NCI-H1694 treated with DMSO at 0.1 percent for 48 hours (cell line): ENCODE results near the gene FREM2.

Source experiments
- DNase-seq: peaks from one replicate; lab custom pipeline; 2025; lab: John Stamatoyannopoulos, UW

Gene FREM2

GRCh38 chr13:38685974-38686576 lies 802 bp upstream of the FREM2 start:
- peak; percentile 15 for DNase-seq

- peak; percentile 48 for DNase-seq
Observed at GRCh38 chr13:38687246-38688229, 661 bp downstream of the FREM2 start.

- no peak for DNase-seq
Observed at GRCh38 chr13:38688674-38689073, 1.8 kb downstream of the FREM2 start.

- DNase-seq: no peak
Observed at GRCh38 chr13:38690231-38690630, 3.4 kb downstream of the FREM2 start.

GRCh38 chr13:38693168-38693567 lies 6.3 kb downstream of the FREM2 start:
- DNase-seq: no peak

- DNase-seq: no peak
Observed at GRCh38 chr13:38693641-38694040, 6.8 kb downstream of the FREM2 start.

- DNase-seq: no peak
Observed at GRCh38 chr13:38697197-38697596, 10.3 kb downstream of the FREM2 start.

- DNase-seq: no peak
Observed at GRCh38 chr13:38697628-38698333, 10.9 kb downstream of the FREM2 start.

GRCh38 chr13:38700051-38700450 lies 13.2 kb downstream of the FREM2 start:
- DNase-seq: no peak

- no peak for DNase-seq
Observed at GRCh38 chr13:38702669-38703068, 15.8 kb downstream of the FREM2 start.

GRCh38 chr13:38703255-38703654 lies 16.4 kb downstream of the FREM2 start:
- no peak for DNase-seq

GRCh38 chr13:38705365-38705764 lies 18.5 kb downstream of the FREM2 start:
- no peak for DNase-seq

- no peak for DNase-seq
Observed at GRCh38 chr13:38707460-38707859, 20.6 kb downstream of the FREM2 start.

GRCh38 chr13:38713046-38713445 lies 26.2 kb downstream of the FREM2 start:
- DNase-seq: no peak

- DNase-seq: no peak
Observed at GRCh38 chr13:38718374-38718773, 31.5 kb downstream of the FREM2 start.

- DNase-seq: no peak
Observed at GRCh38 chr13:38730332-38730731, 43.5 kb downstream of the FREM2 start.

- DNase-seq: no peak
Observed at GRCh38 chr13:38733146-38733545, 46.3 kb downstream of the FREM2 start.

GRCh38 chr13:38735665-38736440 lies 49.0 kb downstream of the FREM2 start:
- no peak for DNase-seq

- DNase-seq: no peak
Observed at GRCh38 chr13:38743466-38743865, 56.6 kb downstream of the FREM2 start.

- no peak for DNase-seq
Observed at GRCh38 chr13:38752686-38753085, 65.8 kb downstream of the FREM2 start.

- DNase-seq: no peak
Observed at GRCh38 chr13:38753878-38754277, 67.0 kb downstream of the FREM2 start.

- DNase-seq: no peak
Observed at GRCh38 chr13:38755793-38756192, 68.9 kb downstream of the FREM2 start.
